ENCODE measurements around the gene PIP4K2B.
A peak's percentile ranks its signal among the peaks of the same experiment; 100 is the strongest.

The PIP4K2B gene

GRCh38 chr17:38777641-38778250, 21.6 kb downstream of the PIP4K2B start:
- no peak for DNase-seq

DNA sequence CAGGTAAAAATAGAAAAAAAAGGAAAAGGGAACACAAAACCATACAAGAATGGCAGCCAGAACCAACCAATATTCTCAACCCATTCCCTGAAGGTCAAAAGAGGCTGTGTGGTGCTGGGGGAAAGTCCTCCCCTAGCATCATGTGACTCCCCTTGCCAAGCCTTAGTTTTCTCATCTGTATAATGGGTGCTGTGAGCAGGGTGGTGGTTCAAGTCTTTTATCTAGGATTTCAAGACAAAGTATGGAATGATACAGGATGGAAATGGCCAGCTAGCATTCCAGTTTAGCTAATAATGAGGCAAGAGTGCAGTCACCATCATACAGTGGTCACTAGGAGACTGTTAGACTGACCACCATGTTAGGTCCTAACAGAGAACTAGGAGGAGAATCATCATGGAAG, 26.1 kb downstream of the PIP4K2B start:
- no peak for DNase-seq

- no peak for DNase-seq
Measured at GRCh38 chr17:38768417-38768816, 30.9 kb downstream of the PIP4K2B start.

DNA sequence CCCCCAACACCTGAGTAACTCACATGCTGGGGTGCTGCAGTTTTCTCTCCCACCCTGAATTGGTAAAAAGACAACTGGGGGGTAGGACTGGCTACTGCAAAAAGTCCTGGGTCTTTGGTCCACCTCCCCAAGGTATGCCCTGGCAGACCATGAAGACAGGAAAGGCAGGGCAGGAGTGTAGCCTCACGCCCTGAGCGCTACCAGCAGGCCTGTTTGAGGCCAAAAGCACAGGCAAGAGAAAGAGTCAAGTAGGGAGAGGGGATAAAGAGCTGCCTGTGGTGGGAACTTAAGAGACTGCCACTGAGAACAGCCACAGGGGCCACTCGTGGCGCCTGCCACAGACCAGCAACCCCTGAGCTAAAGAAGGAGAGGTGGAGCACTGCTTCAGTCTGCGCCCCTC, 33.0 kb downstream of the PIP4K2B start:
- no peak for DNase-seq

GRCh38 chr17:38762231-38762630, 37.1 kb downstream of the PIP4K2B start:
- no peak for DNase-seq

DNA sequence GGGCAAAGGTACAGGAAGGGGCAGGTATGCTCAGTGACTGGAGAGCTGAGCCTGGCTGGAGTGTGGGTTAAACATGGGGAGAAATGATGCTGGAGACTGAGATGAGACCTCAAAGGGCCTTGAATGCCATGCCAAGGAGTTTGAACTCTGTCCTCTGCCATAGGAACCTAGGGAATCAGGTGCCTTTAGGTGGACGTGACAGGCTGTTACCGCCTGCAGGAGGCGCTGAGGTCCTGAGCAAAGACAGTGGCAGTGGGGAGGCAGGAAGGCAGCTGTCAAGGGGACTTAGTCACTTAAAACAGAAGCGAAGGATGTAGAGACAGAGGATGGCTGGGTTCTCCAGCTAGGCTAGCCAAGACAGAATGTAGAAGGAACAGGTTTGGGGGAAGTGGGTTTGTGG, 37.7 kb downstream of the PIP4K2B start:
- DNase-seq, result no peak

DNA sequence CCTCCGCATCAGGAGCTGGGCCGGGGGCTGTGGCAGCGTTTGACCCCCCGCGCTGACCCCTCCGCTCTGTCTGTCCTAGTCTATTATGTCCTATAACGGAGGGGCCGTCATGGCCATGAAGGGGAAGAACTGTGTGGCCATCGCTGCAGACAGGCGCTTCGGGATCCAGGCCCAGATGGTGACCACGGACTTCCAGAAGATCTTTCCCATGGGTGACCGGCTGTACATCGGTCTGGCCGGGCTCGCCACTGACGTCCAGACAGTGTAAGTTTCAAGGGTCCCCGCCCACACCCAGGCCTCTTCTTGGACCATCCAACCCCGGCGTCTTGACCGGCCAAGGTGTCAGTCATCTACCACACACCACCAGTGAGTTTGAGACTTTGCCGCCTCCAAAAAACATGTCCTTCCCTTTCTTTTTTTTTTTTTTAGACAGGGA, 46.3 kb downstream of the PIP4K2B start:
- no peak for DNase-seq

GRCh38 chr17:38752308-38753070, 46.9 kb downstream of the PIP4K2B start, which contains the start of gene PSMB3:
TSS of gene PSMB3 (plus strand) at chr17:38752741. CDS start at chr17:38752827, 86 bp downstream.
- peak; percentile 99 for DNase-seq

- DNase-seq, result peak; percentile 86
Measured at GRCh38 chr17:38751808-38752307, 47.5 kb downstream of the PIP4K2B start.

DNA sequence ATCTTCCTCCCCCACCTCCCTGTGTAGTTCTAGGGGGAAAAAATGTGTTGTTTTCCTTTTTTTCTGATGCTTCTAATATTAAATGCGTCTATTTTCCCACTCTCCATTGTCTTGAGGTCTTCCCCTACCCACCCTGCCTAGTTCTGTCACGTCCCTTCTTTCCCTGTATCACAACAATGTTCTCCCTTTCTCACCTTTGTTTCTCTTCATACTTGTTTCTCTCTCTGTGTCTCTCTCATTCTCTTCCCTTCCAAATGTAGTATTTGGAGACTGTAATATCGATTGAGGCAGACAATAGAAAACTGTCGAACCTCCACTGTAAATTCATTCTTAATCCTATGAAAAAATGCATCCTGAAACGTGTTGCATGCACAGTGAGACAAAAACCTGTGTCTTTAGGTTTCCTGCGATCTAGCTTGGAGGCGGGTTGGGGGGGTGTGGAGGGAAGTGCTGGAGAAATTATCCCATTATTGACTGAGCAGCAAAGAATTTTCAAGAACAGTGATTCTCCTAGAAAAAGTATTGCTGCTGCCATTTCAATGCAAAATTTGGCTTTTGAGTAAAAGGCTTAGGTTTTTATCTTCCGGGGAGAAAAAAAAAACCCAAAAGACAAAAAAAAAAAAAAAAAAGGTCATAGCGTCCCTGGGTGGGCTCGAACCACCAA, 48.1 kb downstream of the PIP4K2B start:
- DNase-seq, result no peak

- DNase-seq, result peak; percentile 31
Measured at GRCh38 chr17:38750312-38751121, 48.8 kb downstream of the PIP4K2B start.

DNA sequence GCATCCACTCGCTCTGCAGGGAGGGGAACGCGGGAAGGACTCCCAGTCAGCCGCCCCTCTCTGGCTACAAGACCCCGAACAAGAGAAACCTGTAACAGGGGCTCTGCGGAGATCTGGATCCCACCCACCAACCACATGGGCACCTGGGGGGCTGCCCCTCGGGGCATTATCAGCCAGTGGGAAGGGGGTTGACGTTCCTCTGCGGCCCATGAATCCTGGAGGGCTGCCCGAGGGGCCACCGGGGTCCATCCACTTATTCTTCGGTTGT, 49.4 kb downstream of the PIP4K2B start:
- DNase-seq, result no peak

DNA sequence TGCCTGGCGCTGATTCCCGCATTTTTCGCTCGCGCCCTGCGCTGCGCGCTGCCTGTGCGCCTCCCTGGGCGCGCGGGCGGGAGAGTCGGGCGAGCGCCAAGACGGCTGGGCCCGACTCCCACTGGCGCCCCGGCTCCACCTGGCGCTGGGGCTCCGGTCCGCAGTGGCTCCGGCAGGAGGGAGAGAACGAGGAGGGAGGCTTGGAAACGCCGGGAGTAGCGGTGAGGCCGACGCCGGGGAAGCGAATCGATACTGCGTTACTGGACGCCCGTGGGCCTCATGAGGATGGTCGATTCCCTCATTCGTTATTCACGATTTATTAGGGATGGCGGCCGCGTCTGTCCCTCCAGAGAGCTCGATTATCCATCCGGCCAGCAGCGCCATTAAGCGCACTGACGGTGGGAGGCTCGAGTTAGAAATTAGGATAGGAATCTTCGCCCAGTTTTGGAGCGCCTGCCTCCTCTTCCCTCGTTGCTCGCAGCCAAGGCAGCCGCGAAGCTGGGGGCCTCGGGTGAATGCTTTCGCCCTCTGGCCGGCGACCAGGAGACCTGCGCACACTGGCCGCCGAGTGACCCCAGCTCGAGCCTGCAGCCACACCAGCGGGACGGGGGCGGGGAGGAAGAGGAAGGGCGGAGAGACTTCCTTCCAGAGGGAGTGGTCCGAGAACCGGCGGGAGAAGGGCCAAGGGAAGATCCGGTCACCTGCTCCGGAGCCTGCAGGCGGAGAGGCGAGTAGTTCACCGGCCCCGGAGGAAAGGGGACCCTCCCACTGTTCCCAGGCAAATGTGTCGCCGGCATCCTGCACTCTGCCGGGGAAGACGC, 49.9 kb downstream of the PIP4K2B start:
- peak; percentile 40 for DNase-seq

- DNase-seq, result no peak
Measured at GRCh38 chr17:38748892-38749222, 50.5 kb downstream of the PIP4K2B start.

GRCh38 chr17:38748149-38748891, 51.0 kb downstream of the PIP4K2B start, which contains the start of gene PCGF2:
TSS of gene PCGF2 (minus strand) at chr17:38748336. CDS start at chr17:38740402, 7,934 bp downstream.
- peak; percentile 78 for DNase-seq

GRCh38 chr17:38747463-38748148, 51.8 kb downstream of the PIP4K2B start:
- DNase-seq, result no peak

GRCh38 chr17:38746849-38747462, 52.4 kb downstream of the PIP4K2B start:
- no peak for DNase-seq

GRCh38 chr17:38746004-38746848, 53.1 kb downstream of the PIP4K2B start:
- no peak for DNase-seq

DNA sequence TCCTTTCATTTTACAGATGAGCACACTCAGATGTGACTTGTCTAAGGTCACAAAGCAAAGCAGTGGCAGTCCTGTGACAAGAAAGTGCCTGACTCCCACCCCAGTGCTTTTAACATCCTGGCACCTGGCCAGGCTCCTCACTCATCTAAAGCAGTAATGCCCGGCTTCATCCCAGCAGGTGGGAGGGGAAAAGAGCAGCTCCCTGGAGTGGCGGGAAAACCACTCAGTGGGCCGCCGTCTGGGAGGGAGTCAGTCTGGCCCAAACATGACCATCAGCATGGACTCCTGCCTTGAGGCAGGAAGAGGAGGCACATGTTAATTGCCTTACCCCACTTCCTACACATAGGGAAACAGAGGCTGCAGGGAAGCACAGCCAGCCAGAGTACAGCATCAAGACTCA, 53.8 kb downstream of the PIP4K2B start:
- DNase-seq, result peak; percentile 72
